ENCODE results near the gene ADSS2. TPM values are rescaled to one million over a fixed set of nuclear protein-coding genes. Genes with fewer than 3 reads are reported as not detected.

Gene ADSS2
- polyA plus RNA-seq, 1 experiment, result 16.1 TPM

DNA sequence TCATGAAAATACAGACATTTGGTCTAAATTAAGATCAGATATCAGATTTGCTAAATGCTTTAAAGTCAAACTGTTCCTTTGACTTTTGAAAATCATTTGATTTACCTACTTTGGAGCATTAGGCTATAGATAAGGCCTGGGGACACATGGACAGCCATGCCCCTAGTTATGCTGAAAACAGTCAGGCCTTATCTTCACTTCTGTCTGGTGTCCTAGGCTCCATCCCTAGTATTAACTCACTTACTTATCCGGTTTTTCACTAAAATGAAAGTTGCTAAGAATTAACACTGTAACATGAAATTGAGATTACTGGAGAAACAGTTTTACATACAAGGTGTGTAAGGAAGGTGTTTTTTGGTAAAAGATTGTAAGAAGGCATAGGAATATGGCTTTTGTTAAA, 4.9 kb upstream of the ADSS2 start:
- ChIA-PET POLR2A (no interaction called here), CTCF (no interaction called here)
- TF ChIP-seq, protein P1, sequence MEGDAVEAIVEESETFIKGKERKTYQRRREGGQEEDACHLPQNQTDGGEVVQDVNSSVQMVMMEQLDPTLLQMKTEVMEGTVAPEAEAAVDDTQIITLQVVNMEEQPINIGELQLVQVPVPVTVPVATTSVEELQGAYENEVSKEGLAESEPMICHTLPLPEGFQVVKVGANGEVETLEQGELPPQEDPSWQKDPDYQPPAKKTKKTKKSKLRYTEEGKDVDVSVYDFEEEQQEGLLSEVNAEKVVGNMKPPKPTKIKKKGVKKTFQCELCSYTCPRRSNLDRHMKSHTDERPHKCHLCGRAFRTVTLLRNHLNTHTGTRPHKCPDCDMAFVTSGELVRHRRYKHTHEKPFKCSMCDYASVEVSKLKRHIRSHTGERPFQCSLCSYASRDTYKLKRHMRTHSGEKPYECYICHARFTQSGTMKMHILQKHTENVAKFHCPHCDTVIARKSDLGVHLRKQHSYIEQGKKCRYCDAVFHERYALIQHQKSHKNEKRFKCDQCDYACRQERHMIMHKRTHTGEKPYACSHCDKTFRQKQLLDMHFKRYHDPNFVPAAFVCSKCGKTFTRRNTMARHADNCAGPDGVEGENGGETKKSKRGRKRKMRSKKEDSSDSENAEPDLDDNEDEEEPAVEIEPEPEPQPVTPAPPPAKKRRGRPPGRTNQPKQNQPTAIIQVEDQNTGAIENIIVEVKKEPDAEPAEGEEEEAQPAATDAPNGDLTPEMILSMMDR (IDR thresholded peaks at IDR 0.05; ENCODE audit: insufficient read depth, low read depth, low read length), result no peak
- H3K4me3 ChIP-seq (ENCODE audit: low read depth, low read length), result no peak overlapping the region
- no peaks in the 10 kb centered on the region for H3K27me3 ChIP-seq (ENCODE audit: control insufficient read depth, insufficient read depth, low read length)
- DNase-seq (ENCODE audit: low read depth), result no peak
- H3K36me3 ChIP-seq (ENCODE audit: control insufficient read depth, insufficient read depth, low read length), result no peaks in the 10 kb centered on the region

DNA sequence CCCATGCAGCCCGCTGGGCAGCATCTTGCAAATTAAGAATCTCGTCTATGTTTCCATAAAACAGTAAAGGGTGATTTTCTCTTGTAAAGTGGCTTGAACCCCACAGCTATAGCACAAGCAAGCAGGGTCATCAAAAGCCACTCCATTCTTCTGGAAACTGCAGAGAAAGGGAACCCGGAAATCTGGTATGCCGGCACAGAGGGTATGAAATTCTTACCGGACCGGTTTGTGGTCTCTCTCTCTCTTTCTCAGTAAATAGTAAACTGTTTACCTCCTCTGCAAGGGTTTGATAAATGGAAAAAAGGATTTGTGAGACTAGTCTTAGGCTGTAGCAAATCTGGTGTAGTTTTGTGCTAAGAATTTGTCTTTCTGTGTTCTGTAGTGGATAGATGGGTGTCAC, 2.7 kb upstream of the ADSS2 start:
- no peaks in the 10 kb centered on the region for H3K36me3 ChIP-seq (ENCODE audit: control insufficient read depth, insufficient read depth, low read length)
- no peak overlapping the region for H3K4me3 ChIP-seq (ENCODE audit: low read depth, low read length)
- TF ChIP-seq, protein P1 (IDR thresholded peaks at IDR 0.05; ENCODE audit: insufficient read depth, low read depth, low read length), result no peak
- no peaks in the 10 kb centered on the region for H3K27me3 ChIP-seq (ENCODE audit: control insufficient read depth, insufficient read depth, low read length)
- no peak for DNase-seq (ENCODE audit: low read depth)
- CTCF ChIA-PET, result no interaction called here
- POLR2A ChIA-PET, result no interaction called here

DNA sequence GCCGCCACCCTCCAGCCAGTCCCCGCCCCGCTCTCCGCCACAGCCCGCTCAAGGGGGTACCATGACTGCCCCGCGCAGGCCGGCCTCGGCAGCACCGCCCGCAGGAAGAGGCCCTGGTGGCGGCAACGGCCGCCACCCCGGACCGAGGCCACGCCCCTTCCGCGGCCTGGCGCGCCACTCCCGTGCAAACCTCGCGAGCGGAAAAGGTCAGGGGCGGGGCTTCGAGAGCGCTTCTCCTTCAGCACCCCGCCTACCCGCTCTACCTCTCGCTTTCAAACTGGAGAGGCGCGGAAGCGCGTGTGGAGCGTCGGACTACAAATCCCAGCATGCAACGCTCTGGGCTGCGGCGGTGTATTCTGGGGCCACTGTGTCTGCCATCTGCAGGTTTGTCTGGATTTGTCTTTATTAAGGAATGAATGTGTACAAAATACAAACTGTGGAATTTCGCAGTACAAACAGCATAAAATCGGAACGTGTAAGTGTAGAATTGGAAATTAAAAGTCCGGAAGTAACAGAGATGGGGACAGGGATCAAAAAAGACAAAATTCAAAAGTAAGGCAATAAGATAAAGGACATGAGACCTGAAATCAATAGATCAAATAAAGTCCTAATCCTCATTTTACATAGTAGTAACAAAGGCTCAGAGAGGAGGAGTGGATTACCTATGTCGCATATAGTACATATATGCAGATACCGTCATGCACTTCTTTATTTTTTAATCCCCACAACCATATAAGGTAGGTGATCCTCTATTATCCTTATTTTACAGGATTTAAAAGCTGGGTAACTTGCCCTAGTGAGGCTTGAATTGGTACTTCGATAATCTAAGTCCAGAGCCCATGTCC, 464 bp upstream of the ADSS2 start:
- TF ChIP-seq, protein P1 (IDR thresholded peaks at IDR 0.05; ENCODE audit: insufficient read depth, low read depth, low read length), result peak; percentile 54
- Histone ChIP-seq H3K27me3 (ENCODE audit: control insufficient read depth, insufficient read depth, low read length) (no peaks in the 10 kb centered on the region), H3K4me3 (ENCODE audit: low read depth, low read length) (peak overlapping the region; percentile 82), H3K36me3 (ENCODE audit: control insufficient read depth, insufficient read depth, low read length) (no peaks in the 10 kb centered on the region)
- DNase-seq (ENCODE audit: low read depth), result peak; percentile 93
- POLR2A ChIA-PET, result no interaction called here
- CTCF ChIA-PET, result no interaction called here

DNA sequence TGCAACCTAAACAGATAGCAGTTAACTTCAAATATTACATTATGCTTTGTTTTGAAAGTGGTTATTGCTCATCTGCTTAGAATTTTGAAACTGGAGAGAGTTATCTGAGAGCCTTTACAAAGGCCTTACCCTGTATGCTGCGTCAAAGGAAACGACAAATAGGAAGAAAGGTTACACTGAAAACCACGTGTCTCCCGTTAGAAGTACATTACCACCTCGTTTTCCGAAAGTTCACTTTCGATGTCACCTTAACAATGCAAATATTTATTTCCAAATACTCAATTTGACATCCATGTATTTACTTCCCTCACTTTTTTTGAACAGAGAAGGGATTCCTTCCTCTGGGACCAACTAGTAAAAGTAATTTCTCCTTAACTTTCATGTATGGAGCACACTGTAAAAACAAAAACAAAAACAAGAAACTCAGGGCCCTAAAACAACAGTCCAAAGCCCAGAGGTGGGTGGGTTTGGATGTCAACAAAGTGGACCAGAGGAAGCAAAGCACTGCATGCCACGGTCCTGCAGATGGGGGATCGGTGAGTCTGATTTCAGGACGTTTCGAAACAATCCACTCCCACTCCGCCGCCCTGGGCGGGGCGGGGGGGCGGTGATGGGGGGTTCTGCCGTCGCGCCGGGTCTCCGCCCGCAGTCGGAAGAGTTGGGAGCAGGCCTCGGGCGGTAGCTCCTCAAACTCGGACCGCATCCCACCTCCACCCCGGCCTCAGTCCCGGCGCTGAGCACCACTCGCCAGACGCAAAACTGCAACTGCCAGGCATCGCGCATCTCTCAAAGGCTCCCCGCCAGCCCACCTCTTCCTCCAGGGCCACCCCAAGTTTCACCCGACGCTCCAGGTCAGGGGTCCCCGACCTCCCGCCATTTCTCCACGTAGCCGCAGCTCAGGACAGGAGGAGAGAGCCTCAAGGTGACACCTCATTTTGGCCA, 841 bp downstream of the ADSS2 start:
- DNase-seq (ENCODE audit: low read depth), result no peak
- Histone ChIP-seq H3K4me3 (ENCODE audit: low read depth, low read length) (peak overlapping the region; percentile 82), H3K36me3 (ENCODE audit: control insufficient read depth, insufficient read depth, low read length) (no peaks in the 10 kb centered on the region), H3K27me3 (ENCODE audit: control insufficient read depth, insufficient read depth, low read length) (no peaks in the 10 kb centered on the region)
- POLR2A ChIA-PET, result no interaction called here
- CTCF ChIA-PET, result no interaction called here
- TF ChIP-seq, protein P1 (IDR thresholded peaks at IDR 0.05; ENCODE audit: insufficient read depth, low read depth, low read length), result no peak

DNA sequence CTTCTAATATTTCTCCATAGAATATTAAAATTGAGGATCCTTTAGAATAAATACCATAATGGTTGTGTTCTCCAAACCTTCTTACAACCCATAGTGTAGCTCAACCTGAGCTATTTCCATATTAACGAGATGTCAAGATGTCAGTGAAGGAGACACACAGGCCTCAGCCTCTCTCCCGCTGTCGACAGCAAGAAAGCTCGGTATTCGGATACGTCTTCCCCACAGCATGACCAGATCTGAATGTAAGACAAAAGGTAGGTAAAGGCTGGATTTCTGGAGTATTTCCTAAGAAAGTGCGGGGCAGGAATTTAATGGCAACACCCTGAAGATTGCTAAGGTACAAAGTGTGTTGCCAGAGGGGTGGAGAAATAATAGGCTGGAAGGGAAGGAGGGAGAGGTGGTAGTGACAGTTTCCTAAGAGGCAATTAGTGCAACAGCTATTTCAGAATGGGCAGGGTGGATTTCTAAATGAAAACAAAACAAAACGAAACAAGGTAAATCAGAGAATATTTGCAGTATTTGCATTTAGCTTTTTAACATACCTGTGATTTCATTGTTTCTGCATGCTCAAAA, 1.7 kb downstream of the ADSS2 start:
- TF ChIP-seq, protein P1 (IDR thresholded peaks at IDR 0.05; ENCODE audit: insufficient read depth, low read depth, low read length), result no peak
- Histone ChIP-seq H3K4me3 (ENCODE audit: low read depth, low read length) (peak overlapping the region; percentile 82), H3K36me3 (ENCODE audit: control insufficient read depth, insufficient read depth, low read length) (no peaks in the 10 kb centered on the region), H3K27me3 (ENCODE audit: control insufficient read depth, insufficient read depth, low read length) (no peaks in the 10 kb centered on the region)
- no peak for DNase-seq (ENCODE audit: low read depth)
- ChIA-PET POLR2A (no interaction called here), CTCF (interaction anchor here (0.8 kb wide), 1 partner anchor 133 kb away, joined by 3 read pairs; no protein-coding TSS in a partner anchor)
